Measurements from ENCODE around the gene HLA-A. TPM values are rescaled to one million over a fixed set of nuclear protein-coding genes. Genes with fewer than 3 reads are reported as not detected.

Gene HLA-A
- total and polyA plus RNA-seq, 10 donors, result 1,154 to 1,886 (median 1,581) TPM

- no peak for DNase-seq
- Histone ChIP-seq H3K27ac (no peak overlapping the region), H3K36me3 (peaks cover 0 to 52% (median 10%) of the 10 kb centered on the region in 6 donors), H3K27me3 (replicated peaks in 1 of 7) (no peaks in the 10 kb centered on the region), H3K4me3 (no peak overlapping the region), H3K9me3 (no peaks in the 10 kb centered on the region), H3K4me1 (peaks cover 3 to 35% (median 14%) of the 10 kb centered on the region in 6 donors)
- TF ChIP-seq POLR2AphosphoS5 (IDR thresholded peaks at IDR 0.05) (peak in 2 of 3 donors; percentile 47 to 75), POLR2A (IDR thresholded peaks at IDR 0.05) (no peak), CTCF (IDR thresholded peaks at IDR 0.05 in 8 of 11, conservative IDR thresholded peaks at IDR 0.05 in 3 of 11) (no peak)
- WGBS, 5 donors, result 55 to 91% (median 72%) methylated on average over 6 to 7 of the region's 7 CpGs
- intact Hi-C loops (cut with DNase I; ENCODE audit: low total_unique reads), result loop anchor here (10.0 kb wide), 1 partner anchor 65 kb away; no protein-coding TSS in a partner anchor
These were observed 7.6 kb downstream of the HLA-A start for GRCh38 chr6:29949934-29950333.

- no peak overlapping the region for H3K27ac ChIP-seq
- peaks cover 0 to 32% (median 9%) of the 10 kb centered on the region in 6 donors for H3K36me3 ChIP-seq
- peaks cover 0 to 15% (median 6%) of the 10 kb centered on the region in 6 donors for H3K4me1 ChIP-seq
- no peak overlapping the region for H3K4me3 ChIP-seq
- H3K27me3 ChIP-seq (replicated peaks in 1 of 7), result no peaks in the 10 kb centered on the region
- intact Hi-C loops (cut with DNase I; ENCODE audit: low total_unique reads), result no loop called here
- TF ChIP-seq POLR2A (IDR thresholded peaks at IDR 0.05) (no peak), CTCF (IDR thresholded peaks at IDR 0.05 in 8 of 11, conservative IDR thresholded peaks at IDR 0.05 in 3 of 11) (no peak), POLR2AphosphoS5 (IDR thresholded peaks at IDR 0.05) (no peak)
- WGBS, 5 donors, result 62 to 93% (median 64%) methylated on average over 3 of the region's 3 CpGs
- no peak for DNase-seq
- no peaks in the 10 kb centered on the region for H3K9me3 ChIP-seq
These were observed 9.6 kb downstream of the HLA-A start for GRCh38 chr6:29951882-29952281.

GRCh38 chr6:29953001-29953441 lies 10.7 kb downstream of the HLA-A start:
- peaks cover 0 to 6% (median 0%) of the 10 kb centered on the region in 6 donors for H3K4me1 ChIP-seq
- H3K27me3 ChIP-seq (replicated peaks in 1 of 7), result no peaks in the 10 kb centered on the region
- TF ChIP-seq POLR2A (IDR thresholded peaks at IDR 0.05) (no peak), POLR2AphosphoS5 (IDR thresholded peaks at IDR 0.05) (no peak), CTCF (IDR thresholded peaks at IDR 0.05 in 8 of 11, conservative IDR thresholded peaks at IDR 0.05 in 3 of 11) (no peak)
- H3K4me3 ChIP-seq, result no peak overlapping the region
- DNase-seq, result no peak
- no peaks in the 10 kb centered on the region for H3K9me3 ChIP-seq
- intact Hi-C loops (cut with DNase I; ENCODE audit: low total_unique reads), result no loop called here
- peaks cover 0 to 21% (median 6%) of the 10 kb centered on the region in 6 donors for H3K36me3 ChIP-seq
- WGBS, 5 donors, result 77 to 96% (median 87%) methylated on average over 3 of the region's 3 CpGs
- no peak overlapping the region for H3K27ac ChIP-seq

- no peaks in the 10 kb centered on the region for H3K27me3 ChIP-seq (replicated peaks in 1 of 7)
- 36 to 68% (median 53%) methylated on average over 2 of the region's 2 CpGs for WGBS, 5 donors
- H3K9me3 ChIP-seq, result no peaks in the 10 kb centered on the region
- H3K4me3 ChIP-seq, result no peak overlapping the region
- H3K27ac ChIP-seq, result no peak overlapping the region
- intact Hi-C loops (cut with DNase I; ENCODE audit: low total_unique reads), result no loop called here
- TF ChIP-seq POLR2A (IDR thresholded peaks at IDR 0.05) (no peak), POLR2AphosphoS5 (IDR thresholded peaks at IDR 0.05) (no peak), CTCF (IDR thresholded peaks at IDR 0.05 in 8 of 11, conservative IDR thresholded peaks at IDR 0.05 in 3 of 11) (no peak)
- peaks cover 0 to 14% (median 1%) of the 10 kb centered on the region in 6 donors for H3K36me3 ChIP-seq
- H3K4me1 ChIP-seq, result peaks cover 0 to 4% (median under 1%) of the 10 kb centered on the region in 6 donors
- DNase-seq, result no peak
These were observed 11.4 kb downstream of the HLA-A start for GRCh38 chr6:29953686-29954085.
